Measurements from ENCODE around the gene MTTP. TPM values are rescaled to one million over a fixed set of nuclear protein-coding genes. Genes with fewer than 3 reads are reported as not detected.

Gene MTTP
- total RNA-seq, 6 experiments from 2014 or later: 91.6 to 134 (median 112) TPM

DNA sequence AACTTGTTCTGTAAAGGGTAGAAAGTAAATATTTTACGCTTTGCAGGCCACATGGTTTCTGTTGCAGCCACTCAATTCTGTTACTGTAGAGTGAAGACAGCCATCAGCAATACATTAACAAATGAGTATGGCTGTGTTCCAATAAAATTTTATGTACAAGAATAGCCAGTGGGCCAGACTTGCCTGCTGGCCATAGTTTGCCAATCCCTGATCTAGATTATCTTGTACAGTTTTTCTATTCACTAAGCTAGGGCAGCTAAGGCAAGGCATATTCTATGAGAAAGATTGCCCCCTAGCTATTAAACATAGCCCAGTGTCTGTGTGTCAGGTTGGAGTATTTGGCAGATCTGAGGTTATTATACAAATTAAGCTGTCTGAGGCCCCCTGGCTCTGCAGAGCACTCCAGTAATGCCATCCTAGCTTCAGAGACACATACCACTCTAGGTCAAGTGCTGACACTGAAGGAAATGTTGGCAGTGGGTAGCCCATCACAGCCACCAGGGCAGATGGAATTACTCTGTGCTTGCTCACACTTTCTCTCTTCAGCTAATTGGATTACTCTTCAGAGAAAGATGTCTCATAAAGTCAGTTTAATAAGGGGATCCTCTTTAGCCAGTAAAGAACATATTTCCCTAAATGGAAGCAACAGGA lies 40.7 kb downstream of the MTTP start:
- ATAC-seq: no peak
- no peak for DNase-seq
- Histone ChIP-seq H3K27me3 (no peaks in the 10 kb centered on the region), H3K27ac (no peak overlapping the region), H3K9me3 (no peaks in the 10 kb centered on the region), H3K4me1 (no peaks in the 10 kb centered on the region), H3K36me3 (peaks cover 0 to 86% (median 38%) of the 10 kb centered on the region in 4 donors), H3K4me3 (no peak overlapping the region)
- 86% methylated on average over 1 of the region's 1 CpG for WGBS (ENCODE audit: insufficient coverage, low coverage, low lambda C conversion rate, missing lambda C conversion rate)
- intact Hi-C loops (cut with DNase I): no loop called here
- TF ChIP-seq, protein P1, sequence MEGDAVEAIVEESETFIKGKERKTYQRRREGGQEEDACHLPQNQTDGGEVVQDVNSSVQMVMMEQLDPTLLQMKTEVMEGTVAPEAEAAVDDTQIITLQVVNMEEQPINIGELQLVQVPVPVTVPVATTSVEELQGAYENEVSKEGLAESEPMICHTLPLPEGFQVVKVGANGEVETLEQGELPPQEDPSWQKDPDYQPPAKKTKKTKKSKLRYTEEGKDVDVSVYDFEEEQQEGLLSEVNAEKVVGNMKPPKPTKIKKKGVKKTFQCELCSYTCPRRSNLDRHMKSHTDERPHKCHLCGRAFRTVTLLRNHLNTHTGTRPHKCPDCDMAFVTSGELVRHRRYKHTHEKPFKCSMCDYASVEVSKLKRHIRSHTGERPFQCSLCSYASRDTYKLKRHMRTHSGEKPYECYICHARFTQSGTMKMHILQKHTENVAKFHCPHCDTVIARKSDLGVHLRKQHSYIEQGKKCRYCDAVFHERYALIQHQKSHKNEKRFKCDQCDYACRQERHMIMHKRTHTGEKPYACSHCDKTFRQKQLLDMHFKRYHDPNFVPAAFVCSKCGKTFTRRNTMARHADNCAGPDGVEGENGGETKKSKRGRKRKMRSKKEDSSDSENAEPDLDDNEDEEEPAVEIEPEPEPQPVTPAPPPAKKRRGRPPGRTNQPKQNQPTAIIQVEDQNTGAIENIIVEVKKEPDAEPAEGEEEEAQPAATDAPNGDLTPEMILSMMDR (IDR thresholded peaks at IDR 0.05): peak in 1 of 4 donors; percentile 7
- TF ChIP-seq POLR2A (IDR thresholded peaks at IDR 0.05): no peak

DNA sequence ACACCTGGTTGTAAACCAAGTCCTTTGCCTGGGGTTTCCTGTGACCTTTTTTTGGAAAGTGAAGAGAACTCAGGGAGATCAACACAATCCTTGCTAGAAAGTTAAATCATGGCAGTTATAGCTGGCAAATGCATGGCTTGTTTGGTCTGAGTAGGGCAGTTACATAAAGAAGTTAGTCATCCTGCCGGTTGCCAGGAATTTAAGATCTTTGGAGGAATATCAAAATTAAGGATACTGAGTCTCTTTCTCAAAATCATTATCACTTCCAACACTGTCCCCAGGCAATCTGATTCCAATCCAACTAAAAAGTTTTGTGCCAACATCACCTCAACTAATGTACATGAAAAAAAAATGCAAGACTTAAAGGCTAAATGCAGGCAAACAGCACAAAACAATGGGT lies 42.8 kb downstream of the MTTP start:
- TF ChIP-seq POLR2A (IDR thresholded peaks at IDR 0.05): no peak
- TF ChIP-seq, protein P1 (IDR thresholded peaks at IDR 0.05): no peak
- 80% methylated on average over 1 of the region's 1 CpG for WGBS (ENCODE audit: insufficient coverage, low coverage, low lambda C conversion rate, missing lambda C conversion rate)
- Histone ChIP-seq H3K36me3 (peaks cover 0 to 86% (median 42%) of the 10 kb centered on the region in 4 donors), H3K27me3 (no peaks in the 10 kb centered on the region), H3K9me3 (no peaks in the 10 kb centered on the region), H3K27ac (no peak overlapping the region), H3K4me1 (no peaks in the 10 kb centered on the region), H3K4me3 (no peak overlapping the region)
- intact Hi-C loops (cut with DNase I): no loop called here
- ATAC-seq (no peak), DNase-seq (no peak)

DNA sequence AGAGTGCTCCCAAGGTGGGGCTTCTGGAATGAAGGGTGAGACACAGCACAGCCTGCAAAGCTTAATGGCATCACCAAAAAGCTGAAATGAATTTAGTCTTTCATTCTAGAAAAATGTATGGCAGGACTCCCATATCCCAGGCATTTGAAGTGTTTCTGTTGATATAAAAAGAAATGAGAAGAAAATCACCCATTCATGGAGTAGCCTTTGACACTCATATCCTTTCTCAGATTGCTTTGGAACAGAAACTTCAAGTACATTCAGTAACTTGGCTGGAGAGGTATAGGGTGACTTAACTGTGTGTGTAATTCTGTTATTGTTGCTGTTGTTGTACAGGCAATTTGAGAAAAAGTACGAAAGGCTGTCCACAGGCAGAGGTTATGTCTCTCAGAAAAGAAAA lies 47.7 kb downstream of the MTTP start:
- intact Hi-C loops (cut with DNase I): no loop called here
- 75% methylated on average over 1 of the region's 1 CpG for WGBS (ENCODE audit: insufficient coverage, low coverage, low lambda C conversion rate, missing lambda C conversion rate)
- Histone ChIP-seq H3K36me3 (peaks cover 0 to 63% (median 24%) of the 10 kb centered on the region in 4 donors), H3K27ac (no peak overlapping the region), H3K27me3 (no peaks in the 10 kb centered on the region), H3K4me1 (no peaks in the 10 kb centered on the region), H3K9me3 (no peaks in the 10 kb centered on the region), H3K4me3 (no peak overlapping the region)
- no peak for TF ChIP-seq POLR2A (IDR thresholded peaks at IDR 0.05)
- TF ChIP-seq, protein P1 (IDR thresholded peaks at IDR 0.05): no peak
- ATAC-seq (no peak), DNase-seq (no peak)

DNA sequence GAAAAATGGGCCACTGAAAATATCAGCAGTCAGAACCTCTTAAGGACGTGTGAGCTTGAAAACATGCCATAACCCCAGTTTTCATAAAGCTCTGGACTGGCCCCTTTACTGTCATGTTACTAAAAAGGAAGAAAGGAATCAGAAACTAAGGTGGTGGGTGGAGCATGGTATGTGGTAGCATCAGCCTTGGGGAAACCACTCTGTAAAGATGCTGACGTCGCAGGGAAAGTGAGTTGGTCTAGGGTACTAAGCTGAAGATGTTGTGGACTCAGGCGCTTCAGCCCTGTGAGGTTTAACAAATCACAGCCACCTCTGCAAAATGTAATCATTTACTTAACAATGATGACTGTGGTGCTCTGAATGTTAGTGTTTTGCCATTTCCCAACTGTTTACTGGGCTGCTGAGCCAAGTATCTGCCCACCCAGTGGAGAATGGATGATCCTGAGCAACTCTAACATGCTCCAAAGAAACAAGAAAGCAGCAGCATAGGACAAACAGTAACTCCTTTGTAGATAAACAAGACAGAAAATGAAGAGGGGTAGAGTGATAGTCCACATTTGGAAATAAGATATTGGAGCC lies 49.6 kb downstream of the MTTP start:
- H3K27ac ChIP-seq: no peak overlapping the region
- DNase-seq (no peak), ATAC-seq (peak in 2 of 4 donors; percentile 26 to 54)
- TF ChIP-seq POLR2A (IDR thresholded peaks at IDR 0.05): no peak
- TF ChIP-seq, protein P1 (IDR thresholded peaks at IDR 0.05): no peak
- no peaks in the 10 kb centered on the region for H3K27me3 ChIP-seq
- H3K4me3 ChIP-seq: no peak overlapping the region
- peaks cover 0 to 52% (median 19%) of the 10 kb centered on the region in 4 donors for H3K36me3 ChIP-seq
- intact Hi-C loops (cut with DNase I): no loop called here
- no peaks in the 10 kb centered on the region for H3K9me3 ChIP-seq
- no peaks in the 10 kb centered on the region for H3K4me1 ChIP-seq
- whole genome bisulfite sequencing (ENCODE audit: insufficient coverage, low coverage, low lambda C conversion rate, missing lambda C conversion rate): 48% methylated on average over 2 of the region's 4 CpGs
